HepG2 (cell line): ENCODE results near the gene PDP2. TPM values are rescaled to one million over a fixed set of nuclear protein-coding genes. Genes with fewer than 3 reads are reported as not detected.

Experiments
- HES4 ChIP-seq: sonication (generic); formaldehyde crosslinking; IDR thresholded peaks from 2 replicates; pipeline ENCODE4 v1.9.0; 2021; ENCODE audit warnings: mild to moderate bottlenecking, missing genetic modification reagents, borderline replicate concordance
- NFKB2 ChIP-seq: sonication (generic); formaldehyde crosslinking; IDR thresholded peaks from 2 replicates; pipeline ENCODE4 v1.4.0; 2020; ENCODE audit warnings: missing genetic modification reagents, borderline replicate concordance
- RFXANK ChIP-seq: IDR thresholded peaks from 2 replicates; pipeline ENCODE4 v1.6.1; 2016
- YEATS2 ChIP-seq: sonication (generic); formaldehyde crosslinking; IDR thresholded peaks from 2 replicates; pipeline ENCODE4 v1.4.0; 2020; ENCODE audit warnings: missing genetic modification reagents, borderline replicate concordance
- YEATS4 ChIP-seq: sonication (generic); formaldehyde crosslinking; IDR thresholded peaks from 2 replicates; pipeline ENCODE4 v1.4.0; 2020; ENCODE audit warnings: missing genetic modification reagents, borderline replicate concordance
- ZNF296 ChIP-seq: sonication (generic); formaldehyde crosslinking; conservative IDR thresholded peaks from 2 replicates; pipeline ENCODE4 v1.5.0; 2020; ENCODE audit warnings: mild to moderate bottlenecking, missing genetic modification reagents
- ZNF407 ChIP-seq: sonication (generic); formaldehyde crosslinking; IDR thresholded peaks from one replicate; pipeline ENCODE4 v1.5.1; 2020; ENCODE audit warnings: mild to moderate bottlenecking, missing genetic modification reagents; ENCODE audit errors: not compliant biosample characterization
- ZNF510 ChIP-seq: sonication (generic); formaldehyde crosslinking; IDR thresholded peaks from 2 replicates; pipeline ENCODE4 v1.4.0; 2020; ENCODE audit warnings: low read depth, mild to moderate bottlenecking, missing genetic modification reagents
- ZNF552 ChIP-seq: sonication (generic); formaldehyde crosslinking; IDR thresholded peaks from 2 replicates; pipeline ENCODE4 v1.9.0; 2022; ENCODE audit warnings: missing genetic modification reagents, mild to moderate bottlenecking, borderline replicate concordance
- ZNF629 ChIP-seq: sonication (generic); formaldehyde crosslinking; conservative IDR thresholded peaks from 2 replicates; pipeline ENCODE4 v1.5.0; 2020; ENCODE audit warnings: missing genetic modification reagents
- polyA plus RNA-seq, 8 experiments: library from polyadenylated mRNA; depleted of rRNA in 3 of 8; stranded (reverse) in 7 of 8; unstranded in 1 of 8; fragments of >200 nt; fragmentation: Illumina TruSeq in 4 of 8; extraction: Trizol in 4 of 8; gene quantifications; 2 replicates each; pipeline versions ENCODE4 v1.2.1 to v1.2.3, GENCODE V29; 2011 to 2016; ENCODE audit warnings: low read depth in 4 of 8, missing spikeins in 1 of 8, mixed read lengths in 1 of 8; ENCODE audit not compliant: insufficient read depth in 1 of 8
- total RNA-seq, 5 experiments: library from RNA; depleted of rRNA; stranded (reverse); fragments of >200 nt; fragmentation: Illumina TruSeq; extraction: Trizol; gene quantifications; 2 replicates each; pipeline ENCODE4 v1.2.3, GENCODE V29; 2016; ENCODE audit warnings: low read depth in 1 of 5
- TF ChIP-seq, protein P1 (sequence below): sonication (generic); formaldehyde crosslinking; IDR thresholded peaks from 2 replicates; pipeline ENCODE4 v1.4.0; 2020; ENCODE audit warnings: mild to moderate bottlenecking, missing genetic modification reagents
- TF ChIP-seq, protein P2 (sequence below): IDR thresholded peaks from 2 replicates; pipeline ENCODE4 v1.6.1; 2016; ENCODE audit warnings: low read depth, missing genetic modification reagents, missing compliant biosample characterization

The PDP2 gene
- total and polyA plus RNA-seq, 2 of the 13 experiments (the other 11 are each of a cell fraction or from before 2014, with no cell fraction given), result 12.8 to 15.8 TPM

DNA sequence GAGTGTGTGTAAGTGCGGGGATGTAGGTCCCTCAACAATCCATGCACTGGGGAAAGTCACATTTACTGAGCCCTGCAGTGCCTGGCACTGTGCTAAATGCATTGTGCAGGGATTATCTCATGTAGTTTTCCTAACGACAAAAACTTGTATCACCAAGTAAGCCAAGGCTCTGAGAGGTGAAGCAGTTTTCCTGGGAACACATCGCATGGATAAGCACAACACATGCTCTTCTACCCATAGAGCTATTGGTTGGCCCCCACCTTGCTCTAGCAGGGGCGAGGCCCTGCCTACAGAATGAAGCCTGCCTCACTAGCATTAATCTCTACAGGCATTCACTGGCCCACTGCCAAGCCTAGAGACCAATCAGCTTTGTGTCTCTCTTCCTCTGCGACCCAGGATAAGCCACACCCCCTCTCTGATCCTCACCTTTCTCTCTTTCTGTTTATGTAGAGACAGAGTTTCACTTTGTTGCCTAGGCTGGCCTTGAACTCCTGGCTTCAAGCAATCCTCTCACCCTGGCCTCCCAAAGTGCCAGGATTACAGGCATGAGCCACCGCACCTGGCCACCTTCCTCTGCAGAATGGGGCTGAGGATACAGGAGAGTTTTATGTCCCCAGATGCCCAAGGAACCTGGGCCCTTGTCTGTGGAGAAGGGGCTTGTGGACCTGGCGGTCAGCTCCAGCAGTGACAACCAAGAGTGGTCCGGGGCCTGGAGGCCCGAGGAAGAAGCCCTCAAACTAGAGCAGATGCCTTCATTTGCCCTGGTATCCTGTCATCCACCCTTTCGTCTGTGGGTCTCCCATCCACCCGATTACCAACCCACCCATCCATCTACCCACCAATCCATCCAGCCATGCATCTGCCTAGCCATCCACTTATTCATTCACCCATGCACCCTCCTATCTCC is 25.6 kb downstream of the PDP2 start (continued):
- TF ChIP-seq ZNF552 (CRISPR knock-in tag) (peak; percentile 41; the same call in 1 of the 2 replicates), RFXANK (peak; percentile 72; the same call in 1 of the 2 replicates), ZNF629 (CRISPR knock-in tag) (peak; percentile 65), ZNF296 (CRISPR knock-in tag) (no peak), YEATS4 (CRISPR knock-in tag) (0 out of 2 replicates have a peak, but pooled peaks have one; percentile 44), YEATS2 (CRISPR knock-in tag) (no peak), ZNF407 (CRISPR knock-in tag) (no peak), HES4 (no peak), NFKB2 (CRISPR knock-in tag) (peak; percentile 89; the same call in 1 of the 2 replicates), ZNF510 (CRISPR knock-in tag) (no peak)
- TF ChIP-seq, protein P1, sequence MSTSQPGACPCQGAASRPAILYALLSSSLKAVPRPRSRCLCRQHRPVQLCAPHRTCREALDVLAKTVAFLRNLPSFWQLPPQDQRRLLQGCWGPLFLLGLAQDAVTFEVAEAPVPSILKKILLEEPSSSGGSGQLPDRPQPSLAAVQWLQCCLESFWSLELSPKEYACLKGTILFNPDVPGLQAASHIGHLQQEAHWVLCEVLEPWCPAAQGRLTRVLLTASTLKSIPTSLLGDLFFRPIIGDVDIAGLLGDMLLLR (CRISPR knock-in tag), result no peak
- TF ChIP-seq, protein P2, sequence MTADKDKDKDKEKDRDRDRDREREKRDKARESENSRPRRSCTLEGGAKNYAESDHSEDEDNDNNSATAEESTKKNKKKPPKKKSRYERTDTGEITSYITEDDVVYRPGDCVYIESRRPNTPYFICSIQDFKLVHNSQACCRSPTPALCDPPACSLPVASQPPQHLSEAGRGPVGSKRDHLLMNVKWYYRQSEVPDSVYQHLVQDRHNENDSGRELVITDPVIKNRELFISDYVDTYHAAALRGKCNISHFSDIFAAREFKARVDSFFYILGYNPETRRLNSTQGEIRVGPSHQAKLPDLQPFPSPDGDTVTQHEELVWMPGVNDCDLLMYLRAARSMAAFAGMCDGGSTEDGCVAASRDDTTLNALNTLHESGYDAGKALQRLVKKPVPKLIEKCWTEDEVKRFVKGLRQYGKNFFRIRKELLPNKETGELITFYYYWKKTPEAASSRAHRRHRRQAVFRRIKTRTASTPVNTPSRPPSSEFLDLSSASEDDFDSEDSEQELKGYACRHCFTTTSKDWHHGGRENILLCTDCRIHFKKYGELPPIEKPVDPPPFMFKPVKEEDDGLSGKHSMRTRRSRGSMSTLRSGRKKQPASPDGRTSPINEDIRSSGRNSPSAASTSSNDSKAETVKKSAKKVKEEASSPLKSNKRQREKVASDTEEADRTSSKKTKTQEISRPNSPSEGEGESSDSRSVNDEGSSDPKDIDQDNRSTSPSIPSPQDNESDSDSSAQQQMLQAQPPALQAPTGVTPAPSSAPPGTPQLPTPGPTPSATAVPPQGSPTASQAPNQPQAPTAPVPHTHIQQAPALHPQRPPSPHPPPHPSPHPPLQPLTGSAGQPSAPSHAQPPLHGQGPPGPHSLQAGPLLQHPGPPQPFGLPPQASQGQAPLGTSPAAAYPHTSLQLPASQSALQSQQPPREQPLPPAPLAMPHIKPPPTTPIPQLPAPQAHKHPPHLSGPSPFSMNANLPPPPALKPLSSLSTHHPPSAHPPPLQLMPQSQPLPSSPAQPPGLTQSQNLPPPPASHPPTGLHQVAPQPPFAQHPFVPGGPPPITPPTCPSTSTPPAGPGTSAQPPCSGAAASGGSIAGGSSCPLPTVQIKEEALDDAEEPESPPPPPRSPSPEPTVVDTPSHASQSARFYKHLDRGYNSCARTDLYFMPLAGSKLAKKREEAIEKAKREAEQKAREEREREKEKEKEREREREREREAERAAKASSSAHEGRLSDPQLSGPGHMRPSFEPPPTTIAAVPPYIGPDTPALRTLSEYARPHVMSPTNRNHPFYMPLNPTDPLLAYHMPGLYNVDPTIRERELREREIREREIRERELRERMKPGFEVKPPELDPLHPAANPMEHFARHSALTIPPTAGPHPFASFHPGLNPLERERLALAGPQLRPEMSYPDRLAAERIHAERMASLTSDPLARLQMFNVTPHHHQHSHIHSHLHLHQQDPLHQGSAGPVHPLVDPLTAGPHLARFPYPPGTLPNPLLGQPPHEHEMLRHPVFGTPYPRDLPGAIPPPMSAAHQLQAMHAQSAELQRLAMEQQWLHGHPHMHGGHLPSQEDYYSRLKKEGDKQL (CRISPR knock-in tag), result 0 out of 2 replicates have a peak, but pooled peaks have one; percentile 44
